Smooth muscle cell (in vitro differentiated cells): ENCODE results near the gene SRSF10. TPM values are rescaled to one million over a fixed set of nuclear protein-coding genes. Genes with fewer than 3 reads are reported as not detected.
"Not testable (repeated sequence)": the region's sequence is repeated elsewhere in the genome, so short reads cannot be mapped to it uniquely, and the experiment has no call there.

ENCODE experiments used
- DNase-seq: peaks from one replicate; lab custom pipeline; 2025; ENCODE audit not compliant: unreplicated experiment; lab: John Stamatoyannopoulos, UW
- H2AFZ ChIP-seq: fragments of 200-600 bp; sonication (generic); 2 replicates; pipeline ENCODE4 v1.6.0; 2016; ENCODE audit warnings: antibody characterized with exemption, low read depth, mild to moderate bottlenecking
- H3F3A ChIP-seq: fragments of 200-600 bp; sonication (generic); 2 replicates; pipeline ENCODE4 v1.6.0; 2017; ENCODE audit warnings: antibody characterized with exemption, low read depth
- H3K27ac ChIP-seq: fragments of 200-600 bp; sonication (generic); 2 replicates; pipeline ENCODE4 v1.5.1; 2016; ENCODE audit warnings: low read depth, mild to moderate bottlenecking
- H3K27me3 ChIP-seq: fragments of 200-600 bp; sonication (generic); 2 replicates; pipeline ENCODE4 v1.6.1; 2016; ENCODE audit warnings: low read depth, mild to moderate bottlenecking
- H3K36me3 ChIP-seq: fragments of 200-600 bp; sonication (generic); 2 replicates; pipeline ENCODE4 v1.5.1; 2016; ENCODE audit warnings: low read depth
- H3K4me1 ChIP-seq: fragments of 200-600 bp; sonication (generic); 2 replicates; pipeline ENCODE4 v1.5.1; 2016; ENCODE audit warnings: low read depth
- H3K4me2 ChIP-seq: fragments of 200-600 bp; sonication (generic); 2 replicates; pipeline ENCODE4 v1.6.0; 2016; ENCODE audit warnings: mild to moderate bottlenecking
- H3K4me3 ChIP-seq: fragments of 200-600 bp; sonication (generic); 2 replicates; pipeline ENCODE4 v1.5.1; 2016; ENCODE audit warnings: mild to moderate bottlenecking
- H3K79me2 ChIP-seq: fragments of 200-600 bp; sonication (generic); 2 replicates; pipeline ENCODE4 v1.6.0; 2016; ENCODE audit warnings: low read depth, mild to moderate bottlenecking
- H3K9ac ChIP-seq: fragments of 200-600 bp; sonication (generic); 2 replicates; pipeline ENCODE4 v1.6.0; 2016; ENCODE audit warnings: low read depth
- H3K9me3 ChIP-seq: fragments of 200-600 bp; sonication (generic); replicated peaks from 2 replicates; pipeline ENCODE4 v1.5.1; 2016; ENCODE audit warnings: low read depth
- H4K20me1 ChIP-seq: fragments of 200-600 bp; sonication (generic); 2 replicates; pipeline ENCODE4 v1.6.0; 2016; ENCODE audit warnings: low read depth
- WGBS: methylation state at CpG from one replicate; pipeline ENCODE4 v1.1.7; 2016; ENCODE audit warnings: low lambda C conversion rate; 5-methylcytosine and 5-hydroxymethylcytosine counted together
- polyA plus RNA-seq: library from polyadenylated mRNA; unstranded; fragments of >200 nt; fragmentation: Nextera tagmentation; extraction: Ambion mirVana; gene quantifications from 2 replicates; pipeline ENCODE4 v1.2.1, GENCODE V29; 2016
- total RNA-seq: library from RNA; depleted of rRNA; stranded (reverse); fragments of >200 nt; gene quantifications from 2 replicates; pipeline ENCODE4 v1.2.3, GENCODE V29; 2014
- TF ChIP-seq, protein P1 (sequence below): fragments of 200-600 bp; sonication (generic); IDR thresholded peaks from 2 replicates; pipeline ENCODE4 v1.5.1; 2017; ENCODE audit warnings: borderline replicate concordance, mild to moderate bottlenecking, antibody characterized with exemption; ENCODE audit not compliant: insufficient read depth, poor library complexity, severe bottlenecking

SRSF10 gene
- total and polyA plus RNA-seq, 2 experiments from 2014 or later = 87.1 to 93.7 TPM

DNA sequence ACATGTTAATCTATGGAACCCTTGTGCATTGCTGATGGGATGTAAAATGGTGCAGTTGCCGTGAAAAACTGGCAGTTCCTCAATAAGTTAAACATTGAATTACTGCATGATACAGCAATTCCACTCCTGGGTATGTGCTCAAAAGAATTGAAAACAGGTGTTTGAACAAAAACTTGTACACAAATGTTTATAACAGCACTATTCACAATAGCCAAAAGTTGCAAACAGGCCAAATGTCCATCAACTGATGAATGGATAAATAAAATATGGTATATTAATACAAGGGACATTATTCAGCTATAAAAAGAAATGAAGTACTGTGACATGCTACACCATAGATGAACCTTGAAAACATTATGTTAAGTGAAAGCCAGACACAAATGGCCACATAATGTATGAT is 17.7 kb upstream of the SRSF10 start:
- H3K4me2 ChIP-seq = no peak overlapping the region
- H3K27me3 ChIP-seq = no peaks in the 10 kb centered on the region
- H3K9me3 ChIP-seq = no peaks in the 10 kb centered on the region
- no peak for DNase-seq
- no peak overlapping the region for H3K9ac ChIP-seq
- no peak overlapping the region for H3K4me3 ChIP-seq
- H4K20me1 ChIP-seq = no peaks in the 10 kb centered on the region
- no peak overlapping the region for H2AFZ ChIP-seq
- H3K36me3 ChIP-seq = no peaks in the 10 kb centered on the region
- WGBS = 86% methylated on average over 1 of the region's 1 CpG
- H3K4me1 ChIP-seq = no peaks in the 10 kb centered on the region
- no peaks in the 10 kb centered on the region for H3K79me2 ChIP-seq
- no peaks in the 10 kb centered on the region for H3F3A ChIP-seq
- no peak overlapping the region for H3K27ac ChIP-seq
- TF ChIP-seq, protein P1, sequence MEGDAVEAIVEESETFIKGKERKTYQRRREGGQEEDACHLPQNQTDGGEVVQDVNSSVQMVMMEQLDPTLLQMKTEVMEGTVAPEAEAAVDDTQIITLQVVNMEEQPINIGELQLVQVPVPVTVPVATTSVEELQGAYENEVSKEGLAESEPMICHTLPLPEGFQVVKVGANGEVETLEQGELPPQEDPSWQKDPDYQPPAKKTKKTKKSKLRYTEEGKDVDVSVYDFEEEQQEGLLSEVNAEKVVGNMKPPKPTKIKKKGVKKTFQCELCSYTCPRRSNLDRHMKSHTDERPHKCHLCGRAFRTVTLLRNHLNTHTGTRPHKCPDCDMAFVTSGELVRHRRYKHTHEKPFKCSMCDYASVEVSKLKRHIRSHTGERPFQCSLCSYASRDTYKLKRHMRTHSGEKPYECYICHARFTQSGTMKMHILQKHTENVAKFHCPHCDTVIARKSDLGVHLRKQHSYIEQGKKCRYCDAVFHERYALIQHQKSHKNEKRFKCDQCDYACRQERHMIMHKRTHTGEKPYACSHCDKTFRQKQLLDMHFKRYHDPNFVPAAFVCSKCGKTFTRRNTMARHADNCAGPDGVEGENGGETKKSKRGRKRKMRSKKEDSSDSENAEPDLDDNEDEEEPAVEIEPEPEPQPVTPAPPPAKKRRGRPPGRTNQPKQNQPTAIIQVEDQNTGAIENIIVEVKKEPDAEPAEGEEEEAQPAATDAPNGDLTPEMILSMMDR = no peak

DNA sequence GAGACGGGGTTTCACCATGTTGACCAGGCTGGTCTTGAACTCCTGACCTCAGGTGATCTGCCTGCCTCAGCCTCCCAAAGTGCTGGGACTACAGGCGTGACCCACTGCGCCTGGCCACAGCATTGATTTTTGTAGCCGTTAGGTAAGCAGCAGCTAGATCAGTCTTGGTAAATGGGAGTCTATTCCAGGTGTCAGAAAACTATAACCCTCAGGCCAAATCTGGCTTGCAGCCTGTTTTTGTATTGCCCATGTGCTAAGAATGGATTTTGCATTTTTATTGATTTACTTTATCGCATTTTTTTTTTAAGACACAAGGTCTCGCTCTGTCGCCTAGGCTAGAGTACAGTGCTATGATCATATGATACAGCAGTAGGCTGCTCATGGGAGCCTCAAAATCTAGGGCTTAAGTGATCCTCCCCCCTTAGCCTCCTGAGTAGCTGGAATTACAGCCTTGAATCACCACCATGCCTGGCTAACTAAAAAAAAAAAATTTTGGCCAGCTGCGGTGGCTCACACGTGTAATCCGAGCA is 16.6 kb upstream of the SRSF10 start:
- Histone ChIP-seq H3K27me3 (no peaks in the 10 kb centered on the region), H3K9me3 (no peaks in the 10 kb centered on the region), H2AFZ (no peak overlapping the region), H4K20me1 (no peaks in the 10 kb centered on the region), H3F3A (no peaks in the 10 kb centered on the region), H3K9ac (no peak overlapping the region), H3K4me3 (no peak overlapping the region), H3K4me2 (no peak overlapping the region), H3K4me1 (no peaks in the 10 kb centered on the region), H3K36me3 (no peaks in the 10 kb centered on the region), H3K27ac (no peak overlapping the region), H3K79me2 (no peaks in the 10 kb centered on the region)
- TF ChIP-seq, protein P1 = no peak
- 88% methylated on average over 10 of the region's 10 CpGs for WGBS
- DNase-seq = no peak

DNA sequence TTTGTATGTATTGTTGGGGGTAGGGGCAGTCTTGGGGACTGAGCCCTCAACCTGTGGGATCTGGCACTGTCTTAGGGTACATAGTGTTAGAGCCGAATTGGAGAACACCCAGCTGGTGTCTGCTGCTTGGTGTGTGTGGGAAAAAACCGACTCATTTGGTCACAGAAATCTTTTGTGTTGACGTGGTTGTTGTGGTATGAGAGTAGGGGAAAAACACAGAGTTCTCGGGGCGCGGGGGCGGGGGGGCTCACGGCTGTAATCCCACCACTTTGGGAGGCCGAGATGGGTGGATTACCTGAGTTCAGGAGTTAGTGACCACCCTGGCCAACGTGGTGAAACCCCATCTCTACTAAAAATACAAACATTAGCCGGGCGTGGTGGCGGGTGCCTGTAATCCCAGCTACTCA is 15.3 kb upstream of the SRSF10 start:
- no peak overlapping the region for H3K4me3 ChIP-seq
- no peak overlapping the region for H2AFZ ChIP-seq
- no peaks in the 10 kb centered on the region for H3K9me3 ChIP-seq
- no peaks in the 10 kb centered on the region for H3K27me3 ChIP-seq
- no peak overlapping the region for H3K4me2 ChIP-seq
- no peaks in the 10 kb centered on the region for H3K36me3 ChIP-seq
- no peak overlapping the region for H3K9ac ChIP-seq
- TF ChIP-seq, protein P1 = no peak
- WGBS = 82% methylated on average over 13 of the region's 13 CpGs
- no peaks in the 10 kb centered on the region for H3K79me2 ChIP-seq
- no peaks in the 10 kb centered on the region for H4K20me1 ChIP-seq
- no peak overlapping the region for H3K27ac ChIP-seq
- H3K4me1 ChIP-seq = no peaks in the 10 kb centered on the region
- no peak for DNase-seq
- no peaks in the 10 kb centered on the region for H3F3A ChIP-seq

DNA sequence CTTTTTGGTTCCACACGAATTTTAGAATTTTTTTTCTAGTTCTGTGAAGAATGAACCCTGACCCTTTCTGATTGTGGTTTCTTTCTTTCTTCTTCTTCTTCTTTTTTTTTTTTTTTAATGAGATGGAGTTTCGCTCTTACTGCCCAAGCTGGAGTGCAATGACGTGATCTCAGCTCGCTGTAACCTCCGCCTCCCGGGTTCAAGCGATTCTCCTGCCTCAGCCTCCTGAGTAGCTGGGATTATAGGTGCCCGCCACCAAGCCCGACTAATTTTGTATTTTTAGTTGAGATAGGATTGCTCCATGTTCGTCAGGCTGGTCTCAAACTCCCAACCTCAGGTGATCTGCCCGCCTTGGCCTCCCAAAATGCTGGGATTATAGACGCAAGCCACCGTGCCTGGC is 11.9 kb upstream of the SRSF10 start:
- not testable (repeated sequence) for H3K79me2 ChIP-seq, H4K20me1 ChIP-seq, H3K9me3 ChIP-seq, H3K4me1 ChIP-seq, H3K36me3 ChIP-seq, H2AFZ ChIP-seq, H3K9ac ChIP-seq, H3K4me3 ChIP-seq, H3F3A ChIP-seq, H3K27ac ChIP-seq, H3K4me2 ChIP-seq, DNase-seq, H3K27me3 ChIP-seq
- WGBS = 98% methylated on average over 8 of the region's 13 CpGs
